K562 (cell line): ENCODE data around the gene BDP1. TPM values are rescaled to one million over a fixed set of nuclear protein-coding genes. Genes with fewer than 3 reads are reported as not detected.

Source experiments
- ATAC-seq: fragments of 200-7000 bp; cut with Tn5 transposase; 3 replicates; pipeline ENCODE4 v1.9.1; 2020; ENCODE audit warnings: moderate library complexity
- BruUV-seq: library from RNA; stranded (reverse); fragments of 400-500 nt; replicated peaks from 2 replicates; lab custom pipeline; 2021; lab: Mats Ljungman, UMichigan
- CTCF ChIA-PET: fragments of 300-600 bp; formaldehyde crosslinking; extraction: SDS; loops from one replicate; lab custom pipeline; 2021; ENCODE audit warnings: low intra/inter-chr PET ratio; lab: Yijun Ruan, JAX
- POLR2A ChIA-PET: fragments of 300-600, 350-650 bp; sonication (Branson Sonifier 250); formaldehyde crosslinking; extraction: SDS; loops from one replicate; lab custom pipeline; 2021; ENCODE audit warnings: antibody characterized with exemption, inconsistent platforms; lab: Yijun Ruan, JAX
- DNase-seq, 4 experiments: peaks; one replicate each; pipeline versions ENCODE4 v3.0.0 to v3.0.0-alpha.2; 2011 to 2018; ENCODE audit warnings: low spot score in 3 of 4, mixed read lengths in 3 of 4; ENCODE audit errors: extremely low read depth in 1 of 4
- FAIRE-seq: peaks from 2 replicates; lab custom pipeline; 2011; peaks lifted over from hg19 to GRCh38; lab: Jason Lieb, UNC
- H2AFZ ChIP-seq: 2 replicates; pipeline ENCODE4 v1.6.0; 2011; ENCODE audit warnings: low read depth, low read length, control low read depth, inconsistent platforms
- H3K27ac ChIP-seq: fragments of 200-600 bp; 3 replicates; pipeline ENCODE4 v1.8.0; 2011; ENCODE audit warnings: low read depth, mild to moderate bottlenecking, control low read depth, inconsistent platforms, low read length, moderate library complexity, mixed read lengths; ENCODE audit errors: extremely low read depth
- H3K27me3 ChIP-seq, 2 experiments: fragments of 300-600 bp in 1 of 2; 2 replicates in 1 of 2; 3 replicates in 1 of 2; pipeline versions ENCODE4 v1.6.0 to v1.8.0; 2011; ENCODE audit warnings: inconsistent platforms in 2 of 2, low read length in 2 of 2, mild to moderate bottlenecking in 1 of 2, mixed read lengths in 1 of 2, moderate library complexity in 1 of 2; ENCODE audit not compliant: control insufficient read depth in 2 of 2, insufficient read depth in 2 of 2
- H3K36me3 ChIP-seq: fragments of 300-600 bp; 3 replicates; pipeline ENCODE4 v1.8.0; 2011; ENCODE audit warnings: mild to moderate bottlenecking, low read length, inconsistent platforms; ENCODE audit not compliant: control insufficient read depth, insufficient read depth
- H3K4me1 ChIP-seq, 2 experiments: fragments of 200-600 bp in 1 of 2; replicated peaks in 1 of 2; 2 replicates in 1 of 2; 3 replicates in 1 of 2; pipeline versions ENCODE4 v1.5.1 to v1.8.0; 2011; ENCODE audit warnings: inconsistent platforms in 2 of 2, low read length in 2 of 2, mild to moderate bottlenecking in 1 of 2, mixed read lengths in 1 of 2, moderate library complexity in 1 of 2; ENCODE audit not compliant: control insufficient read depth in 2 of 2, insufficient read depth in 2 of 2
- H3K4me2 ChIP-seq: 2 replicates; pipeline ENCODE4 v1.6.1; 2011; ENCODE audit warnings: low read length, control low read depth, inconsistent platforms, mixed read lengths; ENCODE audit not compliant: insufficient read depth
- H3K4me3 ChIP-seq: fragments of 200-600 bp; sonication (generic), shearing (Covaris generic); 2 replicates; pipeline ENCODE4 v1.5.1; 2016; ENCODE audit warnings: control low read depth, inconsistent platforms
- H3K79me2 ChIP-seq: fragments of 200-600 bp; 3 replicates; pipeline ENCODE4 v1.8.0; 2011; ENCODE audit warnings: low read length, inconsistent platforms; ENCODE audit not compliant: control insufficient read depth, insufficient read depth
- H3K9ac ChIP-seq, 2 experiments: 2 replicates each; pipeline versions ENCODE4 v1.6.0 to v1.6.1; 2011; ENCODE audit warnings: low read depth in 2 of 2, low read length in 2 of 2, control low read depth in 1 of 2, inconsistent platforms in 1 of 2, mild to moderate bottlenecking in 1 of 2, mixed read lengths in 1 of 2; ENCODE audit not compliant: insufficient read depth in 1 of 2
- H3K9me1 ChIP-seq: one replicate; pipeline ENCODE4 v1.6.0; 2011; ENCODE audit warnings: inconsistent platforms, mild to moderate bottlenecking, low read length, moderate library complexity; ENCODE audit not compliant: control insufficient read depth, insufficient read depth
- H3K9me3 ChIP-seq: replicated peaks from 2 replicates; pipeline ENCODE4 v1.5.1; 2011; ENCODE audit warnings: low read depth, low read length, inconsistent platforms; ENCODE audit not compliant: control insufficient read depth, insufficient read depth
- H4K20me1 ChIP-seq: replicated peaks from 2 replicates; pipeline ENCODE4 v1.6.1; 2011; ENCODE audit warnings: low read length, inconsistent platforms, mixed read lengths; ENCODE audit not compliant: control insufficient read depth, insufficient read depth
- E2F3 ChIP-seq: fragments of 250-450 bp; sonication (Bioruptor Pico); IDR thresholded peaks from 2 replicates; pipeline ENCODE4 v1.4.0; 2020; ENCODE audit warnings: mild to moderate bottlenecking
- GABPA ChIP-seq: fragments of 200-800 bp; sonication (Bioruptor generic); conservative IDR thresholded peaks from 2 replicates; pipeline ENCODE4 v1.6.1; 2016; ENCODE audit warnings: low read depth, missing genetic modification characterization, missing compliant biosample characterization
- GATAD2B ChIP-seq: fragments of 450-650 bp; IDR thresholded peaks from 2 replicates; pipeline ENCODE4 v1.6.1; 2017; ENCODE audit warnings: mild to moderate bottlenecking, borderline replicate concordance
- KDM1A ChIP-seq, 2 experiments: fragments of 450-650 bp; IDR thresholded peaks; 2 replicates each; pipeline ENCODE4 v1.6.1; 2016; ENCODE audit warnings: mild to moderate bottlenecking in 2 of 2
- THRAP3 ChIP-seq: fragments of 450-650 bp; IDR thresholded peaks from 2 replicates; pipeline ENCODE4 v1.6.1; 2016; ENCODE audit warnings: mild to moderate bottlenecking, inconsistent platforms, borderline replicate concordance
- TRIM24 ChIP-seq, 2 experiments: fragments of 450-650 bp; IDR thresholded peaks; 2 replicates each; pipeline ENCODE4 v1.6.1; 2016
- ZNF165 ChIP-seq: fragments of 250-450 bp; sonication (Bioruptor Pico); IDR thresholded peaks from 2 replicates; pipeline ENCODE4 v1.4.0; 2020; ENCODE audit warnings: borderline replicate concordance
- ZNF316 ChIP-seq: fragments of 450-650 bp; IDR thresholded peaks from 2 replicates; pipeline ENCODE4 v1.6.1; 2016
- WGBS: fragments of 100-300 bp; shearing (Covaris generic); methylation state at CpG from one replicate; pipeline ENCODE4 v1.1.6; 2016; ENCODE audit warnings: low coverage, mixed read lengths; ENCODE audit not compliant: insufficient coverage; ENCODE audit errors: missing lambda C conversion rate; 5-methylcytosine and 5-hydroxymethylcytosine counted together
- in situ Hi-C: fragments of 300-500 bp; cut with MboI; formaldehyde crosslinking; loops from 4 replicates; pipeline ENCODE4 v1.15.0; 2018; ENCODE audit warnings: inconsistent platforms, mixed read lengths
- intact Hi-C: fragments of 100-400 bp; cut with micrococcal nuclease; formaldehyde crosslinking; loops from 2 replicates; pipeline ENCODE4 v1.14.2; 2022
- polyA plus RNA-seq, 8 experiments: library from polyadenylated mRNA; depleted of rRNA in 4 of 8; stranded (reverse) in 5 of 8; unstranded in 3 of 8; fragments of >200 nt; fragmentation: Nextera tagmentation in 2 of 8; fragmentation: Illumina TruSeq in 1 of 8; extraction: Ambion mirVana in 2 of 8; extraction: Trizol in 1 of 8; gene quantifications; 2 replicates each; pipeline versions ENCODE4 v1.2.1 to v1.2.3, GENCODE V29; 2011 to 2014; ENCODE audit warnings: inconsistent platforms in 1 of 8, missing spikeins in 1 of 8
- total RNA-seq, 7 experiments: library from RNA; depleted of rRNA in 6 of 7; stranded (reverse); fragments of >200 nt in 6 of 7; fragmentation: Illumina TruSeq in 2 of 7; extraction: Trizol in 2 of 7; gene quantifications; 2 replicates each; pipeline versions ENCODE4 v1.2.1 to v1.2.3, GENCODE V29; 2011 to 2021; ENCODE audit warnings: low replicate concordance in 1 of 7
- TF ChIP-seq, protein P1 (sequence below), 2 experiments: IDR thresholded peaks; 2 replicates each; pipeline ENCODE4 v1.6.1; 2011; ENCODE audit warnings: borderline replicate concordance in 1 of 2, control low read depth in 1 of 2, low read depth in 1 of 2, low read length in 1 of 2, mild to moderate bottlenecking in 1 of 2, mixed read lengths in 1 of 2, moderate library complexity in 1 of 2; ENCODE audit not compliant: insufficient read depth in 1 of 2, insufficient read length in 1 of 2, poor library complexity in 1 of 2, severe bottlenecking in 1 of 2; ENCODE audit errors: extremely low read depth in 1 of 2
- TF ChIP-seq, protein P2 (sequence below), 2 experiments: fragments of 450-650 bp; IDR thresholded peaks; 2 replicates each; pipeline ENCODE4 v1.6.1; 2016
- TF ChIP-seq, protein P3 (sequence below): fragments of 450-650 bp; IDR thresholded peaks from 2 replicates; pipeline ENCODE4 v1.6.1; 2018; ENCODE audit not compliant: partially characterized antibody
- TF ChIP-seq, protein P4 (sequence below): fragments of 450-650 bp; conservative IDR thresholded peaks from 2 replicates; pipeline ENCODE4 v1.6.1; 2016; ENCODE audit warnings: missing genetic modification characterization, low read depth, mild to moderate bottlenecking, control low read depth, missing compliant biosample characterization

BDP1 gene
- total and polyA plus RNA-seq, 9 of the 15 experiments (the other 6 are each of a cell fraction or from before 2014, with no cell fraction given), result 6.9 to 47.3 (median 23.9) TPM

DNA sequence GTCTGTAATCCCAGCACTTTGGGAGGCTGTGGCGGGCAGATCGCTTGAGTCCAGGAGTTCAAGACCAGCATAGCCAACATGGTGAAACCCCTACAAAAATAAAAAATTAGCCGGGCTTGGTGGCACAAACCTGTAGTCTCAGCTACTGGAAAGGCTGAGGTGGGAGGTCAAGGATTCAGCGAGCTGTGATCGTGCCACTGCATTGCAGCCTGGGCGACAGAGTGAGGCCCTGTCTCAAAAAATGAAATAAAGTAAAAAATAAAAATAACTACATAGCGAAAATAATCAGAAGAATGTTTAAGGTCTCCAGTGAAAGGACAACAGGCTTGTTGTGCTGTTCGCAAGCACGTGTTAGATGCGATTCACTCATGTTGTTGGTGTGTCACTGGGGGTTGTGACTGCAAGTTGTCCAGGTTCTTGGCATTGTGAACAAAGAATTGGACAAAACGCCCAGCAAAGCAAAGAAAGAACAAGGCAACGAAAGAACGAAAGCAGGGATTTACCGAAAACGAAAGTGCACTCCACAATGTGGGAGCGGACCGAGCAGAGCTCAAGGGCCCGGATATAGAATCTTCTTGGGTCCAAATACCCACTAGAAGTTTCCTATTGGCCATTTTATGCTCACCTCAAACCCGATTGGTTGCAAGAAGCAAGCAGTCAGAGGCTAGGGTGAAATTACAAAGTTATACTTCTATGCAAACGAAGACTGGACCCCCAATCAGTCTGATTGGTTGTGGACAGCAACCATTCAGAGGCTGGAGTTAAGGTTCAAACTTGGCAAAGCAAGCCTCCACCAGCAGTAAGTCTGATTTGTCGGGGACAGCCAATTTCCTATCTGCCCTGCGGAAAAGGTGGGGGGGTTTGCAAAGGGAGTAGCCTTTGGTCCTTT, 130.8 kb downstream of the BDP1 start:
- Histone ChIP-seq H4K20me1 (no peaks in the 10 kb centered on the region), H3K4me2 (peak overlapping the region; percentile 97), H3K27me3 (no peaks in the 10 kb centered on the region), H3K79me2 (peaks cover 40% of the 10 kb centered on the region), H3K9ac (peak overlapping the region; percentile 92 to 94), H3K9me3 (no peaks in the 10 kb centered on the region), H3K27ac (peak overlapping the region; percentile 86), H2AFZ (peak overlapping the region; percentile 97), H3K4me3 (peak overlapping the region; percentile 85), H3K36me3 (peaks cover 3% of the 10 kb centered on the region; the same call in 2 of the 3 replicates), H3K9me1 (no peaks in the 10 kb centered on the region), H3K4me1 (peaks cover 11 to 12% of the 10 kb centered on the region in 2 experiments; a peak in 4 of 5 replicates)
- ChIA-PET POLR2A (interaction anchor here (0.7 to 3.3 kb wide), 5 partner anchors 11 to 111 kb away, joined by 3 to 10 read pairs (median 3); no protein-coding TSS in a partner anchor), CTCF (no interaction called here)
- in situ Hi-C loops, result no loop called here
- TSS peak; percentile 89 for BruUV-seq
- WGBS, result 21% methylated on average over 22 of the region's 22 CpGs
- intact Hi-C loops, result no loop called here
- peak; percentile 23 for FAIRE-seq
- DNase-seq, result peak; percentile 68 to 85 (median 78)
- ATAC-seq, result peak; percentile 68
- TF ChIP-seq GATAD2B (peak; percentile 60), ZNF316 (0 out of 2 replicates have a peak, but pooled peaks have one; percentile 11), KDM1A (IDR thresholded peaks at IDR 0.05) (no peak), TRIM24 (IDR thresholded peaks at IDR 0.05) (no peak; a peak in 1 of 4 replicates), ZNF165 (CRISPR knock-in tag) (no peak), E2F3 (CRISPR knock-in tag) (no peak), THRAP3 (0 out of 2 replicates have a peak, but pooled peaks have one; percentile 24), GABPA (peak; percentile 59; the same call in 1 of the 2 replicates)
- TF ChIP-seq, protein P1, sequence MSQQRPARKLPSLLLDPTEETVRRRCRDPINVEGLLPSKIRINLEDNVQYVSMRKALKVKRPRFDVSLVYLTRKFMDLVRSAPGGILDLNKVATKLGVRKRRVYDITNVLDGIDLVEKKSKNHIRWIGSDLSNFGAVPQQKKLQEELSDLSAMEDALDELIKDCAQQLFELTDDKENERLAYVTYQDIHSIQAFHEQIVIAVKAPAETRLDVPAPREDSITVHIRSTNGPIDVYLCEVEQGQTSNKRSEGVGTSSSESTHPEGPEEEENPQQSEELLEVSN (IDR thresholded peaks at IDR 0.05; ENCODE audit: borderline replicate concordance in 1 of 2, extremely low read depth in 1 of 2, insufficient read depth in 1 of 2, insufficient read length in 1 of 2, low read depth in 1 of 2, low read length in 1 of 2, poor library complexity in 1 of 2, severe bottlenecking in 1 of 2), result peak; percentile 40 to 69
- TF ChIP-seq, protein P2, sequence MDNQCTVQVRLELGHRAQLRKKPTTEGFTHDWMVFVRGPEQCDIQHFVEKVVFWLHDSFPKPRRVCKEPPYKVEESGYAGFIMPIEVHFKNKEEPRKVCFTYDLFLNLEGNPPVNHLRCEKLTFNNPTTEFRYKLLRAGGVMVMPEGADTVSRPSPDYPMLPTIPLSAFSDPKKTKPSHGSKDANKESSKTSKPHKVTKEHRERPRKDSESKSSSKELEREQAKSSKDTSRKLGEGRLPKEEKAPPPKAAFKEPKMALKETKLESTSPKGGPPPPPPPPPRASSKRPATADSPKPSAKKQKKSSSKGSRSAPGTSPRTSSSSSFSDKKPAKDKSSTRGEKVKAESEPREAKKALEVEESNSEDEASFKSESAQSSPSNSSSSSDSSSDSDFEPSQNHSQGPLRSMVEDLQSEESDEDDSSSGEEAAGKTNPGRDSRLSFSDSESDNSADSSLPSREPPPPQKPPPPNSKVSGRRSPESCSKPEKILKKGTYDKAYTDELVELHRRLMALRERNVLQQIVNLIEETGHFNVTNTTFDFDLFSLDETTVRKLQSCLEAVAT (IDR thresholded peaks at IDR 0.05), result peak in 1 of 2 experiments; percentile 88; a peak in 2 of 4 replicates
- TF ChIP-seq, protein P3, sequence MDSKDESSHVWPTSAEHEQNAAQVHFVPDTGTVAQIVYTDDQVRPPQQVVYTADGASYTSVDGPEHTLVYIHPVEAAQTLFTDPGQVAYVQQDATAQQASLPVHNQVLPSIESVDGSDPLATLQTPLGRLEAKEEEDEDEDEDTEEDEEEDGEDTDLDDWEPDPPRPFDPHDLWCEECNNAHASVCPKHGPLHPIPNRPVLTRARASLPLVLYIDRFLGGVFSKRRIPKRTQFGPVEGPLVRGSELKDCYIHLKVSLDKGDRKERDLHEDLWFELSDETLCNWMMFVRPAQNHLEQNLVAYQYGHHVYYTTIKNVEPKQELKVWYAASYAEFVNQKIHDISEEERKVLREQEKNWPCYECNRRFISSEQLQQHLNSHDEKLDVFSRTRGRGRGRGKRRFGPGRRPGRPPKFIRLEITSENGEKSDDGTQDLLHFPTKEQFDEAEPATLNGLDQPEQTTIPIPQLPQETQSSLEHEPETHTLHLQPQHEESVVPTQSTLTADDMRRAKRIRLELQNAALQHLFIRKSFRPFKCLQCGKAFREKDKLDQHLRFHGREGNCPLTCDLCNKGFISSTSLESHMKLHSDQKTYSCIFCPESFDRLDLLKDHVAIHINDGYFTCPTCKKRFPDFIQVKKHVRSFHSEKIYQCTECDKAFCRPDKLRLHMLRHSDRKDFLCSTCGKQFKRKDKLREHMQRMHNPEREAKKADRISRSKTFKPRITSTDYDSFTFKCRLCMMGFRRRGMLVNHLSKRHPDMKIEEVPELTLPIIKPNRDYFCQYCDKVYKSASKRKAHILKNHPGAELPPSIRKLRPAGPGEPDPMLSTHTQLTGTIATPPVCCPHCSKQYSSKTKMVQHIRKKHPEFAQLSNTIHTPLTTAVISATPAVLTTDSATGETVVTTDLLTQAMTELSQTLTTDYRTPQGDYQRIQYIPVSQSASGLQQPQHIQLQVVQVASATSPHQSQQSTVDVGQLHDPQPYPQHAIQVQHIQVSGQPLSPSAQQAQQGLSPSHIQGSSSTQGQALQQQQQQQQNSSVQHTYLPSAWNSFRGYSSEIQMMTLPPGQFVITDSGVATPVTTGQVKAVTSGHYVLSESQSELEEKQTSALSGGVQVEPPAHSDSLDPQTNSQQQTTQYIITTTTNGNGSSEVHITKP, result peak; percentile 15
- TF ChIP-seq, protein P4, sequence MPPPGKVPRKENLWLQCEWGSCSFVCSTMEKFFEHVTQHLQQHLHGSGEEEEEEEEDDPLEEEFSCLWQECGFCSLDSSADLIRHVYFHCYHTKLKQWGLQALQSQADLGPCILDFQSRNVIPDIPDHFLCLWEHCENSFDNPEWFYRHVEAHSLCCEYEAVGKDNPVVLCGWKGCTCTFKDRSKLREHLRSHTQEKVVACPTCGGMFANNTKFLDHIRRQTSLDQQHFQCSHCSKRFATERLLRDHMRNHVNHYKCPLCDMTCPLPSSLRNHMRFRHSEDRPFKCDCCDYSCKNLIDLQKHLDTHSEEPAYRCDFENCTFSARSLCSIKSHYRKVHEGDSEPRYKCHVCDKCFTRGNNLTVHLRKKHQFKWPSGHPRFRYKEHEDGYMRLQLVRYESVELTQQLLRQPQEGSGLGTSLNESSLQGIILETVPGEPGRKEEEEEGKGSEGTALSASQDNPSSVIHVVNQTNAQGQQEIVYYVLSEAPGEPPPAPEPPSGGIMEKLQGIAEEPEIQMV (tag), result peak; percentile 99
